ENCODE results near the gene ARHGAP19.
"Not testable (repeated sequence)": the region's sequence is repeated elsewhere in the genome, so short reads cannot be mapped to it uniquely, and the experiment has no call there.

The ARHGAP19 gene

GRCh38 chr10:97321032-97321803 lies 28.8 kb upstream of the ARHGAP19 start:
- no peak for DNase-seq

GRCh38 chr10:97320480-97321031 lies 28.1 kb upstream of the ARHGAP19 start:
- peak; percentile 7 for DNase-seq

- DNase-seq, result peak; percentile 49
These were observed 27.4 kb upstream of the ARHGAP19 start for GRCh38 chr10:97319671-97320479.

GRCh38 chr10:97318772-97319651 lies 26.6 kb upstream of the ARHGAP19 start, which contains the start of gene FRAT1:
Gene FRAT1, plus strand, starts transcription at chr10:97319271. Its CDS starts 183 bp downstream, at chr10:97319454.
- peak; percentile 88 for DNase-seq

DNA sequence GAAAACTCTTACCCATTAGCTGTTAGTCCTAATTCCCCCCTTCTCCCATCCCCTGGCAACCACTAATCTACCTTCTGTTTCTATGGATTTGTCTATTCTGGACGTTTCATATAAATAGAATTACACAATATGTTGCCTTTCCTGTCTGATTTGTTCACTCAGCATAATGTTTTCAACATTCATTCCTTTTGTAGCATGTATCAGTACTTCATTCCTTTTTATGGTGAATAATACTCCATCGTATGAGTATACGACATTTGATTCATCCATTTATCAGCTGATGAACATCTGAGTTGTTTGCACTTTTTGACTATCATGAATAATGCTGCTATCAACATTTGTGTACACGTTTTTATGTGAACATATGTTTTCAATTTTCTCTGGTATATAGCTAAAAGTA lies 22.2 kb upstream of the ARHGAP19 start:
- no peak for DNase-seq

DNA sequence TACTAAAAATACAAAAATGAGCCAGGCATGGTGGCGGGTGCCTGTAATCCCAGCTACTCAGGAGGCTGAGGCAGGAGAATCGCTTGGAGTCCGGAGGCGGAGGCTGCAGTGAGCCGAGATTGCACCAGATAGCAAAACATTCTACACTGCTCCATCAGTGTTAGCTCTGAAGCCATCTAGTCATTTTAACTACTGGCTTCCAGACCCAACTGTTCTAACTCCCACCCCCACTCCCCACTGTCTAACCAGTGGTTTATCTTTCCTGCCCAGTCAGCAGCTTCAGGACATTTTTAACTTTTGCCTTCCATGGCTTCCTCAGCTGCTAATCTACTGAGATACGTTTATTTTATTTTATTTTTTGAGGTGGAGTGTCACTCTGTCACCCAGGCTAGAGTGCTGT lies 20.5 kb upstream of the ARHGAP19 start:
- no peak for DNase-seq

DNA sequence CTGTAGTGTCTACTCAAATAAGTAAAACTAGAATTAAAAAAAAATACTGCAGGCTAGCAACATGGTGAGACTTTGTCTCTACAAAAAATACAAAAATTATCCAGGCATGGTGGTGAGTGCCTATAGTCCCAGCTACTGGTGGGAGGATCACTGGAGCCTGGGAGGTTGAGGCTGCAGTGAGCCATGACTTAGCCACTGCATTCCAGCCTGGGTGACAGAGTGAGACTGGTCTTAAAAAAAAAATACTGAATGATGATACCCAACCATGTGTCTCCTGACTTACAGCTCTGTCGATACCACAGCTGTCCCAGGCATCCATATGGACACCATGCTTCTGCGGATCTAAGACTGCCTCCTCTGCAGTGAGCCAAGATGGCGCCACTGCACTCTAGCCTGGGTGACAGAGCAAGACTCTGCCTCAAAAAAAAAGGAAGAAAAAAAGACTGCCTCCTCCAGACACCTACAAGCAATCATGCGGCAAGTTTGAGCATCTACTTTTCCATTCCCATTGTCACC lies 18.7 kb upstream of the ARHGAP19 start:
- DNase-seq, result no peak

- DNase-seq, result no peak
These were observed 15.7 kb upstream of the ARHGAP19 start for GRCh38 chr10:97307866-97308780.

- no peak for DNase-seq
These were observed 15.0 kb upstream of the ARHGAP19 start for GRCh38 chr10:97307441-97307840.

DNA sequence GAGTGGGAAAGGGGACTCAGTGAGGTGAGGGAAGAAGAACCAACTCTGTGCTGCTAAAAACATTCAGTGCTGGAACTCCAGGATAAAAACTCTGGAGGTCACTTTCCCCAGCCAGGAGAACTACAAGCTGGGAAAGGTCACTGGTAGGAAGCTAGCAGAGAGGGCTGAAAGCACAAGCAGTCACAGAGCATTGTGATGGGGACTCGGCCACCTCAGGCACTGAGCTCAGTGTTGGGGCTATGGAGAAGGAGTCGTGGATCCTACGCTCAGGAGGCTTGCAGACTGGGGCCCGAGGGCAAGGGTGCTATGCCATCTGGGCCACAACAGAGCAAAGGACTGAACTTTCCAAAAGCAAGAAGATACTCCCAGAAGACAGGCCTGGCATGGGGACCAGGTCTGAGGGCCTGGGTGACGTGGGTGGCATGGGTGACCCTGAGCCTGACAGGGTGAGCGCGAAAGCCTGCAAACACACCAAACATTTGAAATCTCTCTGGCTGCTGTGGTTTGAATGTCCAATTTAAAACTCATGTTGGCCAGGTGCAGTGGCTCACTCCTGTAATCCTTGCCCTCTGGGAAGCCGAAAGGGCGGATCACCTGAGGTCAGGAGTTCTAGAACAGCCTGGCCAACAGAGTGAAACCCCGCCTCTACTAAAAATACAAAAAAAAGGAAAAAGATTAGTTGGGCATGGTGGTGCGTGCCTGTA lies 9.8 kb upstream of the ARHGAP19 start:
- DNase-seq, result no peak

- DNase-seq, result no peak
These were observed 8.5 kb upstream of the ARHGAP19 start for GRCh38 chr10:97300980-97301379.

GRCh38 chr10:97298223-97298571 lies 5.8 kb upstream of the ARHGAP19 start:
- no peak for DNase-seq

GRCh38 chr10:97297556-97298222 lies 5.3 kb upstream of the ARHGAP19 start:
- DNase-seq, result no peak

- no peak for DNase-seq
These were observed 393 bp upstream of the ARHGAP19 start for GRCh38 chr10:97292862-97293198.

DNA sequence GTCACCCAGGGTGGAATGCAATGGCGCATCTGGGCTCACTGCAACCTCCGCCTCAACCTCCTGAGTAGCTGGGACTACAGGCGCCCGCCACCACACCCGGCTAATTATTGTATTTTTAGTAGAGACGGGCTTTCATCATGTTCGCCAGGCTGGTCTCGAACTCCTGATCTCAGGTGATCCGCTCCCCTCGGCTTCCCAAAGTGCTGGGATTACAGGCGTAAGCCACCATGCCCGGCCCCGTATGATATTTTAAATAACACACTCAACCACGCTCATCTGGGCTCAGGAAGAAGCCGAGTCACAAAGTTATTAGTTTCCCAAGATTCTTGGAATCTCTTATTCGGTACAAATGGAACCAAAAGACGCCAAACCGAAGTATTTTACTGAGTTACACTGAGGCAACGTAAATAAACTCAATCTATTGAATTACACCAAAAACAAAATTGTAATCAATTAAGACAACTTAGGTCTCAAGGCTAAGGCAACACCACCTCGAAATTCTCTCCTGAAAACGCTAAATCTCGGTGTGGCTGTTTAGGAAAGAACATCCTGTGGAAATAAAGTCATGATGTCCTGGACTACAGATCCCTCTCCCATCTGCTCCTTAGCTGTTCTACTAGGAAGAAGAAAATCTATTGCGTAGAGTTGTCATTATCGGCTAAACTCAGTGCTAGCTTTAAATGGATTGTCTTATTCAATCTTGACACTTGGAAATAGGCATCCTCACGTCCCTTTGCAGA lies 910 bp downstream of the ARHGAP19 start:
- no peak for DNase-seq

GRCh38 chr10:97290576-97291356 lies 1.7 kb downstream of the ARHGAP19 start:
- DNase-seq, result not testable (repeated sequence)

DNA sequence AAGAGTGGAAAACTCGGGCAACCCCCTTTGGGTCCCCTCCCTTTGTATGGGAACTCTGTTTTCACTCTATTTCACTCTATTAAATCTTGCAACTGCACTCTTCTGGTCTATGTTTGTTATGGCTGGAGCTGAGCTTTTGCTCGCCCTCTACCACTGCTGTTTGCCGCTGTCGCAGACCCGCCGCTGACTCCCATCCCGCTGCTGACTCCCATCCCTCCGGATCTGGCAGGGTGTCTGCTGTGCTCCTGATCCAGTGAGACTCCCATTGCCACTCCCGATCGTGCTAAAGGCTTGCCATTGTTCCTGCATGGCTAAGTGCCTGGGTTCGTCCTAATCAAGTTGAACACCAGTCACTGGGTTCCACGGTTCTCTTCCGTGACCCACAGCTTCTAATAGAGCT lies 2.4 kb downstream of the ARHGAP19 start:
- DNase-seq, result not testable (repeated sequence)

GRCh38 chr10:97280783-97281182 lies 11.7 kb downstream of the ARHGAP19 start:
- no peak for DNase-seq
